Measurements from ENCODE around the gene CITED1.

DNA sequence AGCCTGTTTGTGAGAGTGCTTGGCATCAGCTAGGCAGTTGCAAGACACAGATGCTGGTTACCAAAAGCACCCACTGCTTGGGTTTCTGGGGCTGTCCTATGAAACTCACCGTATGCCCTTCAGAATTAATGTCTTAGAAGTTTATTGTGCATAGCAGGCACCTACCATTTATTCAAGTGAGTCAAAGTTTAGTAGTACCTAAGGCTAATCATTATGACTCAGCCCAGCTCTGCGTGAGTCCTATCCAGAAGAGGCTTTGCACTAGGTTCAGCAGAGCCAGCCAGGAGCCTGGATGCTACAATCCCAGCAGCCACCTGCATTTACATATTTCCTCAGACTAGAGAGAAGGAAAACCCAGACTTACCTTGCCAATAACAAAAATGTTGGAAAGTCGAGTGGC is 32.8 kb downstream of the CITED1 start:
- TF ChIP-seq, protein P1, sequence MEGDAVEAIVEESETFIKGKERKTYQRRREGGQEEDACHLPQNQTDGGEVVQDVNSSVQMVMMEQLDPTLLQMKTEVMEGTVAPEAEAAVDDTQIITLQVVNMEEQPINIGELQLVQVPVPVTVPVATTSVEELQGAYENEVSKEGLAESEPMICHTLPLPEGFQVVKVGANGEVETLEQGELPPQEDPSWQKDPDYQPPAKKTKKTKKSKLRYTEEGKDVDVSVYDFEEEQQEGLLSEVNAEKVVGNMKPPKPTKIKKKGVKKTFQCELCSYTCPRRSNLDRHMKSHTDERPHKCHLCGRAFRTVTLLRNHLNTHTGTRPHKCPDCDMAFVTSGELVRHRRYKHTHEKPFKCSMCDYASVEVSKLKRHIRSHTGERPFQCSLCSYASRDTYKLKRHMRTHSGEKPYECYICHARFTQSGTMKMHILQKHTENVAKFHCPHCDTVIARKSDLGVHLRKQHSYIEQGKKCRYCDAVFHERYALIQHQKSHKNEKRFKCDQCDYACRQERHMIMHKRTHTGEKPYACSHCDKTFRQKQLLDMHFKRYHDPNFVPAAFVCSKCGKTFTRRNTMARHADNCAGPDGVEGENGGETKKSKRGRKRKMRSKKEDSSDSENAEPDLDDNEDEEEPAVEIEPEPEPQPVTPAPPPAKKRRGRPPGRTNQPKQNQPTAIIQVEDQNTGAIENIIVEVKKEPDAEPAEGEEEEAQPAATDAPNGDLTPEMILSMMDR (IDR thresholded peaks at IDR 0.05) = no peak
- TF ChIP-seq POLR2A (IDR thresholded peaks at IDR 0.05) = no peak
- TF ChIP-seq EP300 (IDR thresholded peaks at IDR 0.05) = no peak
